Measurements from ENCODE around the gene POTEG.
"Not testable (repeated sequence)": the region's sequence is repeated elsewhere in the genome, so short reads cannot be mapped to it uniquely, and the experiment has no call there.

POTEG gene

DNA sequence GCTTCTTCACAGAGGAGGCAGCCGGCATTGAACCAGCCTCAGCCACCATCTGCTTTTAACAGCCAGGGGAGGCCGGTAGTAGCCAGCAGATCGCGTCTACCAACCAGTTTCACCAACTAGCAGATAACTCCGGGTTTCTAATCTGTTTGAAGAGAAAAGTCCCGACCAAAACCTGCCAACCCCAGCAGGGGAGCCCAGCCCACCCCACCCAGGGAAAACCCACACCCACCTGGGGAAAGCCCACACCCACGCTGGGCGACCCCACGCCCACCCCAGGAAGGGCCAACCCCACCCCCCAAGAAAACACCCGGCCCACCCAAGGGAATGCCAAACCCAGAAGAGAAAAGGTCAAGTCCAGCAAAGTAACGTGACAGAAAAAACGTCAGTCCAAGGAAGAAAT lies at the start of gene POTEG:
Gene POTEG, minus strand, starts transcription at position 101 of the 400 bp plus-strand sequence. Its CDS starts 52 bp downstream, at position 49.
- DNase-seq (ENCODE audit: low read depth in 2 of 2, low spot score in 1 of 2), result not testable (repeated sequence)

DNA sequence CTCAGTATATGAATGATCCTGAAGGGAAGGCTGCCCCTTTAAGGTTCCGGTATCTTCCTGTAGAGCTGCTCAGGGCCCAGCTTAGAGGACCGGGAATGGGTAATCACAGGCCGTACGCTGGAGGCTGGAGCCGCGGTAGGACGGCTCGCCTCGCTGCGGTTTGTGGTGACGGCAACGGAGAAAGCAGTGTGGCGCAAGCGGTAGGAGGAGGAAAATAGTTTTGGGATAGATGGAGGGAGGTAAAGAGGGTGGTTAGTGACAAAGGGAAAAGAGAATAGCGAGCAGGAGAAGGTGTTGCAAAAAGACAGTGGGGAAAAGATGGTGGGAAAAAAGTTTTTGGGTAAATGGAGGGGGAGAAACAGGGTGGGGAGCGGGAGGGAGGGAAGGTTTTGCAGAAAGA lies 48.0 kb upstream of the POTEG start:
- not testable (repeated sequence) for DNase-seq (ENCODE audit: low read depth in 2 of 2, low spot score in 1 of 2)

DNA sequence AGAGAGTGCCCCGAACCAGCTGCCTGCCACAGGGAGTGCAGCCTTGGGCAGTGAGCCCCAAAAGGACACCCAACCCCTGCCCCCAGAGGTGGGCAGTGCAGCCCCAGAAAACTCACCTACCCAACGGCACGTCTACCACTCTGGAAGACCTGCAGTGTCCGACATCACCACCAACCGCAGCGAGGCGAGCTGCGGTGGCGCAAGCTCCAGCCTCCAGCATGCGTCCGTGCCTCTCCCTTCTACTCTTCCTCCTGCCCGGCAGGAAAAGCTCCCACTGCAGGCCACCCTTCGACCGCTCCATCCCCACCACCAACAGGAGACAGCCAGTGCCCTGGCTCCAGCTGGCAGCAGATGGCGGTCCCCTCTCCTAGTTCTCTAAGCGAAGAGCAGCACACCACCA lies 47.3 kb upstream of the POTEG start:
- not testable (repeated sequence) for DNase-seq (ENCODE audit: low read depth in 2 of 2, low spot score in 1 of 2)

DNA sequence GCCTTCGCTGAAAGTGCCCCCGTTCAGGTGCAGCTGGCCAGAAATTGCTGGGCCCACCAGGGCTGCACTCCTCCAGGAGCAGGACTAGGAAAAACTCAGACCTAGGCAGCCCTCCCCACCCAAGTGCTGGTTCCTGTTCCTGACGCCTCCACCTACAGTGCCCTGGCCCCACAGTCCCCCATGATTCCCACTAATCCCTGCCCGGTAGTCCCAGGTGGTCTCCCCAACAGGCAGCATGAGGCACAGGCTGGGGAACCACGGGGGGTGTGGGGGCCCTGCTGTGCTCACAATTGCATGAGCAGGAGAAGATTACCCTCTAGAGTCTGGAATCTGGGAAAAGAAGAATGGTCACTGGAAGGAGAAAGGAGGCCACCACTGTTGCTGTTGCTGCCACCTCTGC lies 46.4 kb upstream of the POTEG start:
- not testable (repeated sequence) for DNase-seq (ENCODE audit: low read depth in 2 of 2, low spot score in 1 of 2)

DNA sequence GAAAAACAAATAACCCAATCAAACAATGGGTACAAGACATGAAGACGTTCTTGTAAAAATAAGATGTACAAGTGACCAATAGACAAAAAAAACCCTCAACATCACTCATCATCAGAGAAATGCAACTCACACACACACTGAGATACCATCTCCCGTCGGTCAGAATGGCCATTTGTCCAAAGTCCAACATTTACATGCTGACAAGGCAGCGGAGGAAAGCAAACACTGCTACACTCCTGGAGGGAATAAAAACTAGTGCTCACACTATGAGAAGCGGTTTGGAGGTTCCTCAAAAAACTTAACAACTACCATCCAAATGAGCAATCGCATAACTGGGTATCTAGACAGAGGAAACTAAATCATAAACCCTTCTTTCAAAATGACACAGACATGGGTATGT lies 11.6 kb upstream of the POTEG start:
- not testable (repeated sequence) for DNase-seq (ENCODE audit: low read depth in 2 of 2, low spot score in 1 of 2)

DNA sequence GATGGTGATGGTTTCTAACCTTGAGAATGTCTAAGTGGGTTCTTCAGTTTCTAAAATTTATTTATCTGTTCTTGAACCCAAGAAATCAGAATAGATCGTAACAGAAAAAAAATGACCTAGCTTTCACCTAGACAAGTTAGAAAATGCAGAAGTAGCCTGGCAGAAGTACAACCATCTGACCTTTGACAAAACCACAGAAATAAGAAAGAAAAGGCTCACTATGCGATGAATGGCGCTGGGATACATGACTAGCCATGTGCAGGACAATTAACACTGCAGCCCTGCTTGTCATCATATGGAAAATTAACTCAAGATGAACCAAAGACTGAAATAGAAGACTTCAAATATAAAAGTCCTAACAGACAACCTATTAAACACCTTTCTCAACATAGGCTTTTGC lies 5.7 kb upstream of the POTEG start:
- DNase-seq (ENCODE audit: low read depth in 2 of 2, low spot score in 1 of 2), result not testable (repeated sequence)

DNA sequence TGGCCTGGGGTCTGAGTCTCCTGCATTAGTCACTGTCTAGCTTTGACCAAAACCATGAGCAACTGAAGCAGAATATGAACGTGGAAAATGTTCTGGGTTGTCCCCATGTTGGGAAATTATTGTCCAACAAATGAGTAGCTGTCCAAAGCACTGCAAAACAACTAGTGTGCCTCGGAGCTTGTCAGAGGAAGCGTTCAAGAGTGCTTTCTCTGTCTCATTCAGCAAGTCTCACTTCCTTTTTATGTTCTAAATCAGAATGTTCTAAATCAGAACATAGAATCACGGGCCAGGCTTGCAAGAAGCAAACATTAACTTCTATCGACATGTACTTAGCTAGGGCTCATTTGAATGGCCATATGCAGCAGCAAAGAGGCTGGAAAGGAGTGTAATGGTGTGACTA lies 5.1 kb upstream of the POTEG start:
- not testable (repeated sequence) for DNase-seq (ENCODE audit: low read depth in 2 of 2, low spot score in 1 of 2)

DNA sequence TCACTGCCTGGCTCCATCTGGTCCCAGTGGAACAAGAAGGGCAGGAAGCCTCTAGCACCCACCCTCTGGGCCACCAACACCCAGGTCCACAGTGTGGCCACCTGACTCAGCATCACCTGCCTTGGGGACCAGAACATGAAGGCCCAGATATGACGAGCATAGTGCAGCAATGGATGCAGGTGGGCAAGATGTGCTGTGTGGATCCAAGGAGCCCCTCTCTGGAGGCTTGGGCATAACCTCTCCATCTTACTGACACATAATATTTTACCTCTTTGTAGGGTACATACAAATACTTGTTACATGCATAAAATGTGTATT lies 2.9 kb upstream of the POTEG start:
- DNase-seq (ENCODE audit: low read depth in 2 of 2, low spot score in 1 of 2), result not testable (repeated sequence)

DNA sequence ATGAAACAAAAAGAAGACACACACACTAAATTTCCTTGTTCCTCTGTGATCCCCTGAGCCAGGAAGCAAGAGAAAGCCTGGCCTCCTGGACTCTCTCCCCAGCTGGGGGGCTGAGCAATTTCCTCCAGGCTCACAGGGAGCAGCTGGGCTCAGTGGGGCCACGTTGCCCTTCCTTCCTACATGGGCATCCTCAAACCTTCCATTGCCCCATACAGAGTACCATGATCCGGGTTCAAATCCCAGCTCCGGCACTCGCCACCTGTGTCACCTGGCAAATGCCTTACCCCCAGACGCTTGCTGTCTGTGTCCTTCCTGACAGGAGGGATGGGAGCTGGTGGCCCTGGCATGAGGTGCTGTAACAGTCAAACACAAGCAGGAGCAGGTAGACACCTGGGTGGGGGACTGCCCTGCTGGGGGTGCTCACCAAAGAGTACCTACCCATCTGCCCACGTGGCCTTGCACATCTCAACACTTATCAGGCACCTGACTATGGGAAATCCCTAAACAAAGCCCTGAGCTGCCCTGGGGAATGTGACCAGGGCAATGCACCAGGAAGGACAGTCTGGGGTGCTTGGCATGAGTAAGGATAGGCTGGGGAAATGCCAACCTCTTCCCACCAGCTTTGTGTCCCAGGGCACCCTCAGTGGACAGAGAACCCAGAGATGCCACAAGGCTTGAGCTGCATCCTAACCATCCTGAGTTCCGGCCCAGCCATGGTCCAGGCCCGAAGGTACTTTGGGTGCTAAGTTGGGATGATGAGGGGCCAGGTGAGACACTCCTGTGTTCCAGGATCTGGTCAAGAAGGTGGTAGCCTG lies 2.4 kb upstream of the POTEG start:
- not testable (repeated sequence) for DNase-seq (ENCODE audit: low read depth in 2 of 2, low spot score in 1 of 2)

DNA sequence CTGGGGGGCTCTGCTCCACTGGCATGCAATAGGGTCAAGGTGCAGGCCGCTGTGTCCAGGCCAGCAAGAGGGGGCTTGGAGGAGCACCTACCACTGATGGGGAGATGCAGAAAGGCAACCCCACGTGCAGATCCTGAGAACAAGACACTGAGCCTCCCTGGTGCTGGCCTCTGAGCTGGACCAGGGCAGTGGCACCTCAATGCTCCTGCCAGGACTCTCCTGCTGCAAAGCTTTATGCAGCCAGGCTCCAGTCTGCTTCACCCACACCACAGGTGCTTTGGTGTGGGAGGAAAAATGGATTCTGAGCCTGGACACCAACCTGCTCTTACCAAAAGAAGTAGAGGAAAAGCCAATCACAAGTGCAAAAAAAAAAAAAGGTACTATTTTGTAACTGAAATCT lies 1.7 kb upstream of the POTEG start:
- not testable (repeated sequence) for DNase-seq (ENCODE audit: low read depth in 2 of 2, low spot score in 1 of 2)

DNA sequence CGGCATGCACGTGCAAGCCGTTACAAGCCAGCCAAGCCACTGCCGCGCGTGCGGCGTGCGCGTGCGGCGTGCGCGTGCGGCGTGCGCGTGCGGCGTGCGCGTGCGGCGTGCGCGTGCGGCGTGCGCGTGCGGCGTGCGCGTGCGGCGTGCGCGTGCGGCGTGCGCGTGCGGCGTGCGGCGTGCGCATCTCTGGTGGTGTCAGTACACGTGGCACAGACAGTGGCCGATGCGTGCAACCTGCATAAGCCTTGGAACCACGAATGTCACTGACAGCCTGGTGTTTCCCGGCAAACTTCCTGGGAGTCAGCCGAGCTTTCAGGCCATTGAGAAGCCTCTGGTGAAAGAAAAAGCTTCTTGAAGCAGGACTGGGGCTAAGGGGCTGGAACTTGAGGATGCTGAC lies 750 bp upstream of the POTEG start:
- DNase-seq (ENCODE audit: low read depth in 2 of 2, low spot score in 1 of 2), result not testable (repeated sequence)

DNA sequence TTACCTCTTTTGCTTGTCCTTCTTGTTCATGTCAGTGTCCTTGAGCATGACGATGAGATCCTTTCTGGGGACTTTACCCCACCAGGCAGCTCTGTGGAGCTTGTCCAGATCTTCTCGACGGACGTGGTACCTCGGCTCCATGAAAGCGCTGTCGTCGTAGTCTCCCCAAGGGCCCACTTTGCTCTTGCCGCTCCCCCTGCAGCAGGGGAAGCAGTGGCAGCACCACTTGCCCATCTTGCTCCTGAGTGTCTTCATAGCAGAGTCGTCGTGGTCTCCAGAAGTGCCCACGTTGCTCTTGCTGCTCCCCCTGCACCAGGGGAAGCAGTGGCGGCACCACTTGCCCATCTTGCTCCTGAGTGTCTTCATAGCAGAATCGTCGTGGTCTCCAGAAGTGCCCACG lies 376 bp downstream of the POTEG start:
- not testable (repeated sequence) for DNase-seq (ENCODE audit: low read depth in 2 of 2, low spot score in 1 of 2)

DNA sequence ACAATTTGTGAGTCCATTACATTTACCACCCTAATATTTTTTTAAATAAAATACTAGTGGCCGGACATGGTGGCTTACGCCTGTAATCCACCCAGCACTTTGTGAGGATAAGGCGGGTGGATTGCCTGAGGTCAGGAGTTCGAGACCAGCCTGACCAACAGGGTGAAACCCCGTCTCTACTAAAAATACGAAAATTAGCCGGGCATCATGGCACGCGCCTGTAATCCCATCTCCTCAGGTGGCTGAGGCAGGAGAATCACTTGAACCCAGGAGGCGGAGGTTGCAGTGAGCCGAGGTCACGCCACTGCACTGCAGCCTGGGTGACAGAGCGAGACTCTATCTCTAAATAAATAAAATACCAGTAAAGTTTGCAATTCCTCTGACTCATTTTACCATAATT lies 25.6 kb downstream of the POTEG start:
- not testable (repeated sequence) for DNase-seq (ENCODE audit: low read depth in 2 of 2, low spot score in 1 of 2)

DNA sequence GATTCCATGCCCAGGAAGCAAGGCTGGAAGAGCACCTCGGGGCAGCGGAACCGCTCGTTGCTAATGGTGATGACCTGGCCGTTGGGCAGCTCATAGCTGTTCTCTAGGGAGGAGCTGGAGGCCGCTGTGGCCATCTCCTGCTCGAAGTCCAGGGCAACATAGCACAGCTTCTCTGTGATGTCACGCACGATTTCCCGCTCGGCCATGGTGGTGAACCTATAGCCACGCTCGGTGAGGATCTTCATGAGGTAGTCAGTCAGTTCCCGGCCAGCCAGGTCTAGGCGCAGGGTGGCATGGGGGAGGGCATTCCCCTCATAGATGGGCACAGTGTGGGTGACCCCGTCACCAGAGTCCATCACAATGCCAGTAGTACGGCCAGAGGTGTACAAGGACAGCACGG lies 32.0 kb downstream of the POTEG start:
- not testable (repeated sequence) for DNase-seq (ENCODE audit: low read depth in 2 of 2, low spot score in 1 of 2)

DNA sequence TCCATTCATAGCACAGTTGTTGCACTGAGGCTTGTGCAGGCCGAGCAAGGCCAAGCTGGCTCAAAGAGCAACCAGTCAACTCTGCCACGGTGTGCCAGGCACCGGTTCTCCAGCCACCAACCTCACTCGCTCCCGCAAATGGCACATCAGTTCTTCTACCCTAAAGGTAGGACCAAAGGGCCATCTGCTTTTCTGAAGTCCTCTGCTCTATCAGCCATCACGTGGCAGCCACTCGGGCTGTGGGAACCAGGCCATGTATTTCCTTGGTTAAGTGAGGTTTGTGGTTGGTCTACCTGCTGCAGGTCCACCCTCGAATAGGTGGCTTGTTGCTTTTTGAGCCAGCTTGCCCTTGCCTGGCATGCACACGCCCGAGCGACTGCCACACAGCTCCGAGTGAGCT lies 39.4 kb downstream of the POTEG start:
- not testable (repeated sequence) for DNase-seq (ENCODE audit: low read depth in 2 of 2, low spot score in 1 of 2)

DNA sequence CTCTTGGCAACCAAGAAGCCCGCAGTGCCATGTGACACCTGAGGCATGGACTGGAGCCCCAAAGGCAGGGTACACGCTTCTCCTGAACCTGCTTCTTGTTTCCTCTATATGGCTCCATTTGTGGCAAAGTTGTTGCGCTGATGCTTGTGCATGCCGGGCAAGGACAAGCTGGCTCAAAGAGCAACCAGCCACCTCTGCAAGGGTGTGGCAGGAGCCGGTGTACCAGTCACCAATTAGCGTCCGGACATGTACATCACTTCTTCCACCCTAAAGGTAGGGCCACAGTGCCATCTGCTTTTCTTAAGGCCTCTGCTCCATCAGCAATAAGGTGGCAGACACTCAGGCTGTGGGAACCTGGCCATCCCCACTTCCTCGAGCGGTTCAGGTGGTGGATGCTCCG lies 43.9 kb downstream of the POTEG start:
- DNase-seq (ENCODE audit: low read depth in 2 of 2, low spot score in 1 of 2), result not testable (repeated sequence)

DNA sequence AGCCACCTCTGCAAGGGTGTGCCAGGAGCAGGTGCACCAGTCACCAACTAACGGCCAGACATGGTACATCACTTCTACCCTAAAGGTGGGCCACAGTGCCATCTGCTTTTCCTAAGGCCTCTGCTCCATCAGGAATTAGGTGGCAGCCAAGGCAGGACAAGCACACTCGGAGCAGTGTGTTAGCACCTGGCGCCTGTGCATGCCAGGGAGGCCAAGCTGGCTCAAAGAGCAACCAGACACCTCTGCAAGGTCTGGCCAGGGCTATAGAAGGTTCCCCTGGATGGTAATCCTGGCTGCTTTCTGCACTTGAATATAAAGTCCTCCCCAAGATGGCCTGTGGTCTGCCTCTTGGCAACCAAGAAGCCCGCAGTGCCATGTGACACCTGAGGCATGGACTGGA lies 45.4 kb downstream of the POTEG start:
- DNase-seq (ENCODE audit: low read depth in 2 of 2, low spot score in 1 of 2), result not testable (repeated sequence)

DNA sequence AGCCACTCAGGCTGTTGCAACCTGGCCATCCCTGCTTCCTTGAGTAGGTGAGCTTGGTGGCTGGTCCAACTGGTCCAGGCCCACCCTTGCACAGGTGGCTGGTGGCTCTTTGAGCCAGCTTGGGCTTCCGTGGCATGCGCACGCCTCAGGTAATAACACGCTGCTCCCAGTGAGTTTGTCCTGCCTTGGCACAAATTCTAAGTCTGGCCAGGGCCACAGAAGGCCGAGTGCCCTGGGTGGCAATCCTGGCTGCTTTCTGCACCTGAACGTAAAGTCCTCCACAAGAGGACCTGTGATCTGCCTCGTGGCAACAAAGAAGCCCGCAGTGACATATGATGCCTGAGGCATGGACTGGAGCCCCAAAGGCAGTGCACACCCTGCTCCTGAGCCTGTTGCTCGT lies 47.1 kb downstream of the POTEG start:
- DNase-seq (ENCODE audit: low read depth in 2 of 2, low spot score in 1 of 2), result not testable (repeated sequence)

DNA sequence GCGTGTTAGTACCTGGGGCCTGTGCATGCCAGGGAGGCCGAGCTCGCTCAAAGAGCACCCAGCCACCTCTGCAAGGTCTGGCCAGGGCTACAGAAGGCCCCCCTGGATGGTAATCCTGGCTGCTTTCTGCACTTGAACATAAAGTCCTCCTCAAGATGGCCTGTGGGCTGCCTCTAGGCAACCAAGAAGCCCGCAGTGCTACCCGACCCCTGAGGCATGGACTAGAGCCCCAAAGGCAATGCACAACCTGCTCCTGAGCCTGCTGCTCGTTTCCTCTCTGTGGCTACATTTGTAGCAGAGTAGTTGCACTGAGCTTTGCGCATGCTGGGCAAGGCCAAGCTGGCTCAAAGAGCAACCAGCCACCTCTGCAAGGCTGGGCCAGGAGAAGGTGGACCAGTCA lies 47.8 kb downstream of the POTEG start:
- not testable (repeated sequence) for DNase-seq (ENCODE audit: low read depth in 2 of 2, low spot score in 1 of 2)

DNA sequence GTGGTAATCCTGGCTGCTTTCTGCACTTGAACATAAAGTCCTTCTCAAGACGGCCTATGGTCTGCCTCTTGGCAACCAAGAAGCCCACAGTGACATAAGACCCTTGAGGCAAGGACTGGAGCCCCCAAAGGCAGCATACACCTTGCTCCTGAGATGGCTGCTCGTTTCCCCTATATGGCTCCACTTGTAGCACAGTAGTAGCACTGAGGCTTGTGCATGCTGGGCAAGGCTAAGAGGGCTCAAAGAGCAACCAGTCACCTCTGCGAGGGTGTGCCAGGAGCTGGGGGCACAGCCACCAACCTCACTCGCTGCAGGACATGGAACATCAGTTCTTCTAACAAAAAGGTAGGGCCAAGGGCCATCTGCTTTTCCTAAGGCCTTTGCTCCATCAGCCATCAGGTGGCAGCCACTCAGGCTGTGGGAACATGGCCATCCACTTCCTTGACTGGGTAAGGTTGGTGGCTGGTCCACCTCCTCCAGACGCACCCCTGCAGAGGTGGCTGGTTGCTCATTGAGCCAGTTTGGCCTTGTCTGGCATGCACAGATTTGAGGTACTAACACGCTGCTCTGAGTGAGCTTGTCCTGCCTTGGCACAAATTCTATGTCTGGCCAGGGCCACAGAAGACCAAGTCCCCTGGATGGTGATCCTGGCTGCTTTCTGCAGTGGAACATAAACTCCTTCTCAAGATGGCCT lies 49.9 kb downstream of the POTEG start:
- not testable (repeated sequence) for DNase-seq (ENCODE audit: low read depth in 2 of 2, low spot score in 1 of 2)

DNA sequence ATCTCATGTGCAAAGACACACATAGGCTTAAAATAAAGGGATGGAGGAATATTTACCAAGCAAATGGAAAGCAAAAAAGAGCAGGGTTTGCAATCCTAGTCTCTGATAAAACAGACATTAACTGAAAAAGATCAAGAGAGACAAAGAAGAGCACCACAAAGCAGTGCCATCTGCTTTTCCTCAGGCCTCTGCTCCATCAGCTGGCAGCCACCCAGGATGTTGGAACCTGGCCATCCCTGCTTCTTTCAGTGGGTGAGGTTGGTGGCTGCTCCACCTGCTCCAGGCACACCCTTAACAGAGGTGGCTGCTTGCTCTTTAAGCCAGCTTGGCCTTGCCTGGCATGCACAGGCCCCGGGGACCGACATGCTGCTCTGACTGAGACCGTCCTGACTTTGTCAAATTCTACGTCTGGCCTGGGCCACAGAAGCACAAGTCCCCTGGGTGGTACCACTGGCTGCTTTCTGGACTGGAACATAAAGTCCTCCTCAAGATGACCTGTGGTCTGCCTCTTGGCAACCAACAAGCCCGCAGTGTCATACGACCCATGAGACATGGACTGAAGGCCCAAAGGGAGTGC lies 51.0 kb downstream of the POTEG start:
- not testable (repeated sequence) for DNase-seq (ENCODE audit: low read depth in 2 of 2, low spot score in 1 of 2)

DNA sequence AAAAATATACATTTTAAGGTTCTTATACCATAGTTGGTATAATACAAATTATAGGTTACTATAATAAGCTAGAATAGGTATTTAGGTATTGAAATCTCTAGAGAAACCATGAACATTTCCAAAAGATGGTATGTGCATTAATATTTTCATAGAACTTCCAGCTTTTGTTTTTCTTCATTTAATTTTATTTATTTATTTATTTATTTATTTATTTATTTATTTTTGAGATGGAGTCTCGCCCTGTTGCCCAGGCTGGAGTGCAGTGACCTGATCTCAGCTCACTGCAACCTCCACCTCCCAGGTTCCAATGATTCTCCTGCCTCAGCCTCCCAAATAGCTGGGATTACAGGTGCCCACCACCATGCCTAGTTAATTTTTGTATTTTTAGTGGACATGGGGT lies 54.0 kb downstream of the POTEG start:
- not testable (repeated sequence) for DNase-seq (ENCODE audit: low read depth in 2 of 2, low spot score in 1 of 2)

Data from stimulated activated CD8-positive, alpha-beta memory T cell treated with anti-CD3 and anti-CD28 coated beads, Interleukin-4, amount 100 ng/mL, for 1 hour (primary cell).